ENCODE data around the gene OAS2.

DNA sequence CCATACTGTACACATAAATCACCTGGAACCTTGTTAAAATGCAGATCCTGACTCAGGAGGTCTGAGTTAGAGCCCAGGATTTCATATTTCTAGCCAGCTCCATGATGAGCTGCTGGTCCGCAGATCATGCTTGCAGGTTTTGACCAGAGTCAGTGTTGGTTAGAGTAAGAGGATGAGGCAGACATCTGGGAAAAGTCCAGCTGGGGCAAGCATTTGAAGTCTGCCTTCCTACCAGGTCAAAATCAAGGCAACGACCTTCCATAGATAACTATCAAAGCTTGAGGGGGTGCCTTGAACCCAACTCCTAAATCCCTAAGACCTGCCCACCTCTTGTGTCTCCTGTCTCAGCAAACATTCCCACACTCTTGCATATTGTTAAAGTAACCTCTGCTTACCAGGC, 9.2 kb downstream of the OAS2 start:
- TF ChIP-seq, protein P1, sequence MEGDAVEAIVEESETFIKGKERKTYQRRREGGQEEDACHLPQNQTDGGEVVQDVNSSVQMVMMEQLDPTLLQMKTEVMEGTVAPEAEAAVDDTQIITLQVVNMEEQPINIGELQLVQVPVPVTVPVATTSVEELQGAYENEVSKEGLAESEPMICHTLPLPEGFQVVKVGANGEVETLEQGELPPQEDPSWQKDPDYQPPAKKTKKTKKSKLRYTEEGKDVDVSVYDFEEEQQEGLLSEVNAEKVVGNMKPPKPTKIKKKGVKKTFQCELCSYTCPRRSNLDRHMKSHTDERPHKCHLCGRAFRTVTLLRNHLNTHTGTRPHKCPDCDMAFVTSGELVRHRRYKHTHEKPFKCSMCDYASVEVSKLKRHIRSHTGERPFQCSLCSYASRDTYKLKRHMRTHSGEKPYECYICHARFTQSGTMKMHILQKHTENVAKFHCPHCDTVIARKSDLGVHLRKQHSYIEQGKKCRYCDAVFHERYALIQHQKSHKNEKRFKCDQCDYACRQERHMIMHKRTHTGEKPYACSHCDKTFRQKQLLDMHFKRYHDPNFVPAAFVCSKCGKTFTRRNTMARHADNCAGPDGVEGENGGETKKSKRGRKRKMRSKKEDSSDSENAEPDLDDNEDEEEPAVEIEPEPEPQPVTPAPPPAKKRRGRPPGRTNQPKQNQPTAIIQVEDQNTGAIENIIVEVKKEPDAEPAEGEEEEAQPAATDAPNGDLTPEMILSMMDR (IDR thresholded peaks at IDR 0.05), result no peak
- no peak for TF ChIP-seq EZH2 (IDR thresholded peaks at IDR 0.05; ENCODE audit: borderline replicate concordance, insufficient read depth, low read depth, low read length, poor library complexity, severe bottlenecking)
